Activated naive CD8-positive, alpha-beta T cell treated with anti-CD3 and anti-CD28 coated beads, Interleukin-2, amount 10 ng/mL, durations not matched to agents 7 days and 5 days (primary cell): Measurements from ENCODE around the gene RPL29. TPM values are rescaled to one million over a fixed set of nuclear protein-coding genes. Genes with fewer than 3 reads are reported as not detected.

Source experiments
- ATAC-seq: fragments of 150-1000 bp; cut with Tn5 transposase; one replicate; pipeline ENCODE4 v1.10.0; 2021; ENCODE audit warnings: low read depth, moderate library complexity
- POLR2A ChIA-PET: fragments of 350-600 bp; sonication (Branson Sonifier 250); formaldehyde crosslinking; loops from one replicate; lab custom pipeline; 2021; ENCODE audit warnings: antibody characterized with exemption; lab: Charles Lee
- DNase-seq: peaks from one replicate; pipeline ENCODE4 v3.0.0; 2021
- H3K27ac Mint-ChIP-seq: one replicate; pipeline ENCODE4 v1.8.0; 2022; ENCODE audit warnings: mild to moderate bottlenecking, mixed read lengths
- H3K27me3 Mint-ChIP-seq: one replicate; pipeline ENCODE4 v1.8.0; 2022; ENCODE audit warnings: mild to moderate bottlenecking, moderate library complexity, mixed read lengths
- H3K36me3 Mint-ChIP-seq: one replicate; pipeline ENCODE4 v1.8.0; 2021; ENCODE audit warnings: mild to moderate bottlenecking, mixed read lengths
- H3K4me1 Mint-ChIP-seq: one replicate; pipeline ENCODE4 v1.8.0; 2021; ENCODE audit warnings: mixed read lengths
- H3K4me3 Mint-ChIP-seq: one replicate; pipeline ENCODE4 v1.8.0; 2022; ENCODE audit warnings: mild to moderate bottlenecking, moderate library complexity, mixed read lengths
- H3K9me3 Mint-ChIP-seq: one replicate; pipeline ENCODE4 v1.8.0; 2021; ENCODE audit warnings: mixed read lengths
- total RNA-seq, 2 experiments: library from RNA; stranded (reverse); gene quantifications; one replicate each; pipeline ENCODE4 v1.2.3, GENCODE V29; 2021

The RPL29 gene
- total RNA-seq, 2 experiments from 2014 or later: 1,076 to 1,089 TPM

- no peak overlapping the region for H3K4me3 Mint-ChIP-seq
- H3K36me3 Mint-ChIP-seq: no peaks in the 10 kb centered on the region
- DNase-seq (peak; percentile 4), ATAC-seq (no peak)
- no peaks in the 10 kb centered on the region for H3K9me3 Mint-ChIP-seq
- no peaks in the 10 kb centered on the region for H3K27me3 Mint-ChIP-seq
- no peak overlapping the region for H3K27ac Mint-ChIP-seq
- POLR2A ChIA-PET: interaction anchor here (1.7 kb wide), 1 partner anchor 36 kb away, joined by 3 read pairs; no protein-coding TSS in a partner anchor
- peaks cover 7% of the 10 kb centered on the region for H3K4me1 Mint-ChIP-seq
These were observed 48.9 kb downstream of the RPL29 start for GRCh38 chr3:51946796-51947195.

GRCh38 chr3:51945926-51946705 lies 49.6 kb downstream of the RPL29 start:
- POLR2A ChIA-PET: interaction anchor here (1.7 to 5.2 kb wide), 2 partner anchors 28 to 37 kb away, joined by 3 to 41 read pairs; partner anchors contain the start of genes ABHD14A and ABHD14B
- Mint-ChIP-seq H3K27ac (no peak overlapping the region), H3K36me3 (no peaks in the 10 kb centered on the region)

DNA sequence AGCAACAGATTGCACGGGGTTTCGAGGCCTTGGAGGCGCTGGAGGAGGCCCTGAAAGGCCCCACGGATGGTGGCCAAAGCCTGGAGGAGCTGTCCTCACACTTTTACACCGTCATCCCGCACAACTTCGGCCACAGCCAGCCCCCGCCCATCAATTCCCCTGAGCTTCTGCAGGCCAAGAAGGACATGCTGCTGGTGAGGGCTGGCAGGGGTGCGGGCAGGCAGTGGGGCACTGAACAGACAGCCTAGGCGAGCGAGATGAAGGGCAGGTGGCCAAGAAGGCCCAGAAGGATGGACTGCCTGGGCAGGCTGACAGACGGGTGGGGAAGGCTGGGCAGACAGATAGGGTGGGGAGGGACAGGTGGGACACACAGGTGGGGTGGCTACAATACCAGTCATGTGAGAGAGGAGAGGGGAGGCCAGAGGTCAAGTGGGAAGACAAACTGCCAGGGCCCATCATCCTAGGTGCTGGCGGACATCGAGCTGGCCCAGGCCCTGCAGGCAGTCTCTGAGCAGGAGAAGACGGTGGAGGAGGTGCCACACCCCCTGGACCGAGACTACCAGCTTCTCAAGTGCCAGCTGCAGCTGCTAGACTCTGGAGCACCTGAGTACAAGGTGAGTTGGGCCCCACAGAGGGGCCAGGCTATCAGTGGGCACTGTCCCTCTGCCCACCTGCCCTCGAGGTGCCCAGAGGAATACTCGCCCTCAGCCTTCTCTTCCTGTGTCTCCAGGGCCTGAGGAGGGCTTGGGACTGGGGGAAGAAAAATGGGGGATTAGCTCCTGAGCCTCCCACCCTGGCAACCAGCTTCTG lies 50.5 kb downstream of the RPL29 start:
- DNase-seq (peak; percentile 27), ATAC-seq (no peak)
- Mint-ChIP-seq H3K27ac (no peak overlapping the region), H3K4me3 (no peak overlapping the region), H3K9me3 (no peaks in the 10 kb centered on the region), H3K36me3 (no peaks in the 10 kb centered on the region), H3K4me1 (peaks cover 17% of the 10 kb centered on the region), H3K27me3 (no peaks in the 10 kb centered on the region)
- POLR2A ChIA-PET: interaction anchor here (1.7 to 5.2 kb wide), 2 partner anchors 28 to 37 kb away, joined by 3 to 41 read pairs; partner anchors contain the start of genes ABHD14A and ABHD14B

More at GRCh38 chr3:51945926-51946705, 49.6 kb downstream of the RPL29 start:
- Mint-ChIP-seq H3K4me1 (peaks cover 9% of the 10 kb centered on the region), H3K9me3 (no peaks in the 10 kb centered on the region), H3K4me3 (no peak overlapping the region), H3K27me3 (no peaks in the 10 kb centered on the region)
- DNase-seq (peak; percentile 22), ATAC-seq (no peak)

DNA sequence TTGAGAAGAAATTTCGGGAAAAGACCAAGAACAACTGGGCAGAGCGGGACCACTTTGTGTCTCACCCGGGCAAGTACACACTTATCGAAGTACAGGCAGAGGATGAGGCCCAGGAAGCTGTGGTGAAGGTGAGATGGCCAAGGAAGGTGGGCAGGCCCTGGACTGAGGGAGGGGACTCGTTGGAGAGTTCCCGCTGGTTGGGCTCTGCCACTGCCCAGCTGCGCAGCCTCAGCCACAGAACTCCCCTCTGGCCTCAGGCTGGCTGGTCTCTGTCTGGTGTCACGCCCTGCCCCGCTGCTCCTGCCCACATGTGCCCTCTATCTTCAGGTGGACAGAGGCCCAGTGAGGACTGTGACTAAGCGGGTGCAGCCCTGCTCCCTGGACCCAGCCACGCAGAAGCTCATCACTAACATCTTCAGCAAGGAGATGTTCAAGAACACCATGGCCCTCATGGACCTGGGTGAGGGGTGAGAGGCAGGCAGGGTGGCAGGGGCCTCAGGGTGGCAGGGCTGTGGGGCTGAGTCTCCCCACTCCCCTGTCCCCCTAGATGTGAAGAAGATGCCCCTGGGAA lies 51.2 kb downstream of the RPL29 start:
- Mint-ChIP-seq H3K4me3 (no peak overlapping the region), H3K27me3 (no peaks in the 10 kb centered on the region), H3K4me1 (peaks cover 20% of the 10 kb centered on the region), H3K36me3 (no peaks in the 10 kb centered on the region), H3K27ac (peak overlapping the region; percentile 58), H3K9me3 (no peaks in the 10 kb centered on the region)
- DNase-seq (peak; percentile 28), ATAC-seq (no peak)
- POLR2A ChIA-PET: interaction anchor here (3.4 to 5.2 kb wide), 2 partner anchors 29 to 51 kb away, joined by 25 to 41 read pairs; partner anchors contain the start of genes ABHD14A, ABHD14B and RPL29

Other genes with a start within 250 kb of the RPL29 start
- not detected for gene IQCF6, start 216.7 kb downstream of the RPL29 start, total RNA-seq
- not detected for gene IQCF2, start 134.3 kb downstream of the RPL29 start, total RNA-seq
- gene IQCF5, start 120.3 kb downstream of the RPL29 start, total RNA-seq: not detected
- not detected for gene IQCF1, start 92.5 kb downstream of the RPL29 start, total RNA-seq
- gene RRP9, start 54.0 kb downstream of the RPL29 start, total RNA-seq: 10 to 100 TPM; 17.7 to 19.2 TPM
- gene PARP3, start 53.5 kb downstream of the RPL29 start, total RNA-seq: 10 to 100 TPM; 23.5 to 26.1 TPM
- not detected for gene GPR62, start 40.5 kb downstream of the RPL29 start, total RNA-seq
- 10 to 100 TPM; 17.8 to 18.2 TPM for gene PCBP4, start 28.4 kb downstream of the RPL29 start, total RNA-seq
- 10 to 100 TPM; 49.6 to 54.3 TPM for gene ABHD14B, start 21.8 kb downstream of the RPL29 start, total RNA-seq
- gene ABHD14A, start 20.8 kb downstream of the RPL29 start, total RNA-seq: 10 to 100 TPM; 11.3 to 15.9 TPM
- gene ACY1, start 12.4 kb downstream of the RPL29 start, total RNA-seq: 10 to 100 TPM; 15.8 to 17.1 TPM
- gene DUSP7, start 60.7 kb upstream of the RPL29 start, total RNA-seq: 10 to 100 TPM; 30.9 to 31.3 TPM
- 10 to 100 TPM; 20.8 to 22.4 TPM for gene POC1A, start 158.5 kb upstream of the RPL29 start, total RNA-seq
- 10 to 100 TPM; 46.9 to 50.1 TPM for gene ALAS1, start 202.3 kb upstream of the RPL29 start, total RNA-seq
- gene TLR9, start 229.8 kb upstream of the RPL29 start, total RNA-seq: 1 to 10 TPM; 1.6 to 2.0 TPM
- 100 to 1,000 TPM; 118 to 122 TPM for gene TWF2, start 243.3 kb upstream of the RPL29 start, total RNA-seq
- 100 to 1,000 TPM; 101 to 105 TPM for gene PPM1M, start 249.9 kb upstream of the RPL29 start, total RNA-seq